GM10266 (cell line): ENCODE measurements around the gene ANAPC2.

Experiments used
- DNase-seq: peaks from one replicate; pipeline ENCODE4 v3.0.0; 2012; ENCODE audit errors: extremely low spot score
- TF ChIP-seq, protein P1 (sequence below): IDR thresholded peaks from 2 replicates; pipeline ENCODE4 v1.5.1; 2012; ENCODE audit warnings: mild to moderate bottlenecking, low read depth; ENCODE audit not compliant: control insufficient read depth, insufficient read depth; ENCODE audit errors: missing control alignments

ANAPC2 gene

DNA sequence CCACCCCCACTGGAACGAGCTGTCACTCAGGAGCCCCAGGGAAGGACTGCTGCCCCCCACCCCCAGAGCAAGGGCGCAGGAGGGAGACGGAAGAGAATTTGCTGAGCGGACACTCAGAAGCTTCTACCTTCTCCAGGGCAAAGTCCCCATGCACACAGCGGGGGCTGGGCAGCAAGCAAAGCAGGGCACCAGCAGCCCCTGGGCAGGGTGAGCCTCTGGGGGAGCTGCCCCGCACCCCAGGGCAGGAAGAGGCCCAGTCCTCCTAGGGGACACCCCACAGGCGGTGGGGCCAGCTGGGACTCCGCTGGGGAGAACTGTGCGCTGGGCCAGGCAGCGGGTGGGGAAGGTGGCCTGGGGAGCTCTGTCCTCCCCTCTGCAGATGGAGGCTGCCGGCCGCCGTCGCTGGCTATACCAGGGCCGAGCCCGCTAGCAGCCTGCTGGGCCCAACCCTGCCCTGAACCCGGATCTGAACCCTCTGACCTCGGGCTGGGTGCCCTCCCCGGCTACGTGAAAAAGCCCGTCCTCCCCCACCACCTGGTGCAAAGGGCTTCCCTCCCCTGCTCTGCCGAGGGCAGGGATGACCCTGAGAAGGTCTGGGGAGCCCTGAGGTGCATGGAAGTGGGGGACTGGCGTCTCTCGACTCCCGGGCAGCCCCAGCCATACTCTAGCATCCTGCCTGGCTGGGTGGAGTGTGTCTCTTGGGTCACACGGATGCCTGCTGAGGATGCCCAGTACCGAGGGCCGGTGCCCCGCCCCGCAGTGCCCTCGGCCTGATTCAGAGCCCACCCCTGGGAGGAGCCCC, 41.7 kb upstream of the ANAPC2 start:
- DNase-seq = no peak
- TF ChIP-seq, protein P1, sequence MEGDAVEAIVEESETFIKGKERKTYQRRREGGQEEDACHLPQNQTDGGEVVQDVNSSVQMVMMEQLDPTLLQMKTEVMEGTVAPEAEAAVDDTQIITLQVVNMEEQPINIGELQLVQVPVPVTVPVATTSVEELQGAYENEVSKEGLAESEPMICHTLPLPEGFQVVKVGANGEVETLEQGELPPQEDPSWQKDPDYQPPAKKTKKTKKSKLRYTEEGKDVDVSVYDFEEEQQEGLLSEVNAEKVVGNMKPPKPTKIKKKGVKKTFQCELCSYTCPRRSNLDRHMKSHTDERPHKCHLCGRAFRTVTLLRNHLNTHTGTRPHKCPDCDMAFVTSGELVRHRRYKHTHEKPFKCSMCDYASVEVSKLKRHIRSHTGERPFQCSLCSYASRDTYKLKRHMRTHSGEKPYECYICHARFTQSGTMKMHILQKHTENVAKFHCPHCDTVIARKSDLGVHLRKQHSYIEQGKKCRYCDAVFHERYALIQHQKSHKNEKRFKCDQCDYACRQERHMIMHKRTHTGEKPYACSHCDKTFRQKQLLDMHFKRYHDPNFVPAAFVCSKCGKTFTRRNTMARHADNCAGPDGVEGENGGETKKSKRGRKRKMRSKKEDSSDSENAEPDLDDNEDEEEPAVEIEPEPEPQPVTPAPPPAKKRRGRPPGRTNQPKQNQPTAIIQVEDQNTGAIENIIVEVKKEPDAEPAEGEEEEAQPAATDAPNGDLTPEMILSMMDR = no peak

DNA sequence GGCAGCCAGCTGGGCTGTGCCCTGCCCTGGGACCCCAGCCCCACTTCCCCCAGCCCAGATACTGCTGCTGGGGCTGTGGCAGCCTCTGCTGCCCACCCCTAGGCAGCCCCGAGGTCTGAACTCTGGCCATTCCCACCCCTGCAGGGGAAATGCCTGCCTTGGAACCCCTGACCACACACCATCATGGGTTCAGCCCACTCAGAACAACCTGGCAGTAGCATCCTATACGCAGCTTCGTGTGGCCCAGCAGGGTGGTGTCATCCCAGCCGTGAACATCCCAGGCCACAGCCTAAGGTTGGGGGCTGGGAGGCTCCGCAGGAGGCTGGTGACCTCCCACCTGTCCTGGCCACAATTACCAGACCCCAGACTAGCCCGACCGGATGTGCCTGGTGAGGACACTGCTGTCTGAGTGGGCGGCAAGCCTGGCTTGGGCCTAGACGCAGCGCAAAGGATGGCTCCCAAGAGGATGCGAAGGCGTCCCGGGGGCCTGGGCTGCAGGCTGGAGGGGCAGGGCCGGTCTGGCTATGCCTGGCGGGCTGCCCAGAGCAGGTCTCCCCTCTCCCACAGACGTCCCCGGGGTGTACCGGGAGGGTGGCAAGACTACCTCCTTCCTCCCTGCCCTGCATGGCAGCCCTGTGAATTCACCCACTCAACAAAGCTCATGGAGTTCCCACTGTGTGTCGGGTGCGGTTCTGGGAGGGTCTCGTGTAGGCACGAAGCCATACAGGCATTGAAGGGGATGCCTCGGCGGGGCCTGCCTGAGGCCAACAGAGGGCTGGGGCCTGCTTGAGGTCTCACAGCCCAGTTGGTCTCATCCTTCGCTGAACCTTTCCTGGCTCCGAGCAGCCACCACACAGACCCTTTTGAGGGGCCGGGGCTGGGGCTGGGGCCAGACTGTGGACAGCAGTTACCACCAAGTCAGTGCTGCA, 40.9 kb upstream of the ANAPC2 start:
- TF ChIP-seq, protein P1 = no peak
- no peak for DNase-seq

DNA sequence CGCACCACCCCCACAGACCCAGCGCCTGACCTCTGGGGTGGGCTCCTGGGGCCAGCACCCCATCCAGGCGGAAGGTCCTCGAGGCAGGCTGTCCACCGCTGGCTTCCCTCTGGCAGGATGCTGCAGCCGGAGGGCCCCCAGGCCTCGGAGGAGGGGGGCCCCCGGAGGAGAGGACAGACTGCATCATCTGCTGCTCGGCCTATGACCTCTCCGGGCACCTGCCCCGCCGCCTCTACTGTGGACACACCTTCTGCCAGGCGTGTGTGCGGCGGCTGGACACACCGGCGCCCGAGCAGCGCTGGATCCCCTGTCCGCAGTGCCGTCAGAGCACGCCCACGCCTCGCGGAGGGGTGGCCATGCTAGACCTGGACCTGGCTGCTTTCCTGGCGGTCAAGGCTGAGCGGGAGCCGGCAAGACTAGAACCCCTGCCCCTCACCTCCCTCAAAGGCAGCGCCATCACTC, 40.2 kb upstream of the ANAPC2 start:
- DNase-seq = no peak
- TF ChIP-seq, protein P1 = no peak

DNA sequence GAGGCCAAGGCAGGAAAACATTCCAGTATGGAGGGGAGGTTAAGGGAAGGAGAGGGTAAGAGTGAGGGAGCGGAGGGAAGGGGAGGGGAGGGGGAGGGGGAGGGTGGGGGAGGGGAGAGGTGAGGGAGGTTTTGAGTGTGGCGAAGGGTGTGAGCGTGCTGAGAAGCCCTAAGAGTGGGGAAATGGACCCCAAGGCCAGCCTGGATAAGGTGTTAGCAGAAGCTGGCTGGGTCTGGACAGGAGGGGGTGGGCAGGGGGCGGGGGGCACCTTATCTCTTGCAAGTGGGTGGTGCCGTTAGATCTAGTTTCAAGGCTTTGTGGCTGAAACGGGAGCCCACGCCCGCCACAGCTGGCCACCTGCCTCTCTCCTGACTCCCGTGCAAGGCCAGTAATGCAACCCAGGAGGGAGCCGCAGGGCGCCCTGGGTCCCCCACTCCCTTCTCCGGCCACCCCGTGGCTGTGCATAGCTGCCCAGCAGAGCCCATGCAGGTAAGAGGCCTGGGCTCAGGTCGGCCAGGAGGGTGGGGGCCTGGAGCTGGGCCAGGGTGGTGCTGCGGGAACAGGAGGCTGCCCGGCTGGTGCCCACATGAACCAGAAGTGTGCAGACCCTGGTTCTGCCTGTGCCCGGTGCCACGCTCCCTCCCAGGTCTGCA, 39.6 kb upstream of the ANAPC2 start:
- DNase-seq = no peak
- TF ChIP-seq, protein P1 = no peak

DNA sequence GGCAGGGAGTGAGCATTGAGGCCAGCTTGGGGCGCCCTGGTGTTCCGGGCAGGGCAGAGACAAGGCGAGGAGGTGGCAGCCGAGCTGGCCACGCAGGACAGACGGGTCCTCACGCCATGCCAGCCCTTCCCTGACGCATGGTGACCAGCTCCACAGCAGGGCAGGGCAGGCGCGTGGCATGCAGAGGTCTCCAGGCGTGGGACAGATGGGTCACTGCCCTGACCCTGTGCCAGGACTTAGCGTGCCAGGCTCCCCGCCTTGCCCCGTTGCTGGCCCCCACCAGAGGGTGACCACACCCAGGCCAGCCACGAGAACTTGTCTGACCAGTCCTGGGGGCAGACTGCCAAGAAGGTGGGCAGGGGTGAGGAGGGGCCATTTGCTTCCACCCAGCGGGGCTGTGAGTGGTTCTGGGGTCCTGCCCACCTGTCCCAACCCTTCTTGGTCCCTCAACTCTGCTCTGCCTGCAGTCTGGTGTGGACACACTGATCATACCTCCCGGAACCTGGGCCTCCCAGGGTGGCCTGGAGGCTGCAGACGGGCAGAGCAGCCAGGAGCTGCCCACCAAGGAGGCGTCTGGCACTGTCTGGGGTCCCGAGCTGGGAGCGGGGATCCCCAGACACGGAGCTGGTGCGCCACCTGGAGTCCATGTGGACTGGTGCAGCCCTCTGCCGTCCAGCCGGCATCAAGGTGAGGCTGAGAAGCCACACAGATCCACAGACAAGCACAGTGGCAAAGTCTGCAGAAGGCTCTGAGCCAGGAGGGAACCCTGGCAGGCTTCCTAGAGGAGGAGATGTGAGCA, 38.9 kb upstream of the ANAPC2 start, which contains the start of gene RNF224:
TSS of gene RNF224 (plus strand) at position 449 of the 799 bp plus-strand sequence. CDS start 834 bp downstream, outside the sequence.
- TF ChIP-seq, protein P1 = peak; percentile 96
- peak; percentile 88 for DNase-seq

DNA sequence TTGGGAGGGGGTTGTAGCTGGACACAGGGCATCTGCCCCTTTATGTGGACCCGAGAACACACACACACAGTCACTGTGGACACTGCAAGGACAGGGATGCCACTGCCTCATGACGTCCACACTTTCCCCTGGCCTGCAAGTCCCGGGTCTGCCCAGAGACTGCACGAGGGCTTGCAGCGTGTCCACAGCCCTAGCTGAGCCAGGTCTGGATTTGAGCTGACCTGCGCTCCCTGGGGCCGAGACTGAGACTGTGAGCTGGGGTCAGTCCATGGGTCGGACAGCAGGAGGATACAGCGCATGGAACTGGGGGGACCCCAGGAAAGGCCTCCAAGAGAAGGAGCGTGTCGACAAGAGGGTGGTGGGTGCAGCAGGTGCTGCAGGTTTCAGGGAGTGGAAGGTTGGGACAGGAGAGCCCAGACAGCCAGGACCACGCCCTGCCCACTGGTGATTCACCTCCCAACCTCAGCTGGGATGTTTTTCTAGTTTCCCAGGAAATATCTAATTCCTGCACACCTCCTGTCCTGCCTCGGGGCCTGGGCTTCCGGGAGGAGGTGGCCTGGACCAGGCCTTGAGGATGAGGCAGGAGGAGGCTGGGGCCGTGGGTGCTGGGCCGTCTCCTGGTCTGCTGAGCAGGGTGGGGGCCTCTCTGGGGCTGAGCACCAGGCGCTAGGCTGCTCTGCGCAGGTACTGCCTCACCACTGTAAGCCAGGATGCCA, 38.1 kb upstream of the ANAPC2 start:
- TF ChIP-seq, protein P1 = no peak
- no peak for DNase-seq
